Uterus (tissue), 2 donors: ENCODE data around the gene SVIL.

Experiments
- POLR2A ChIP-seq, 2 donors: fragments of 450-650 bp; IDR thresholded peaks; one replicate each; pipeline ENCODE4 v1.6.1; 2016; ENCODE audit warnings: antibody characterized with exemption in 2 of 2, mild to moderate bottlenecking in 1 of 2, moderate library complexity in 1 of 2
- TF ChIP-seq, protein P1 (sequence below), 4 experiments: fragments of 200-600 bp in 2 of 4; fragments of 450-650 bp in 2 of 4; sonication (generic) in 2 of 4; IDR thresholded peaks; one replicate each; pipeline ENCODE4 v1.5.1; 2016 to 2019; ENCODE audit warnings: antibody characterized with exemption in 4 of 4, mild to moderate bottlenecking in 2 of 4, moderate library complexity in 1 of 4

DNA sequence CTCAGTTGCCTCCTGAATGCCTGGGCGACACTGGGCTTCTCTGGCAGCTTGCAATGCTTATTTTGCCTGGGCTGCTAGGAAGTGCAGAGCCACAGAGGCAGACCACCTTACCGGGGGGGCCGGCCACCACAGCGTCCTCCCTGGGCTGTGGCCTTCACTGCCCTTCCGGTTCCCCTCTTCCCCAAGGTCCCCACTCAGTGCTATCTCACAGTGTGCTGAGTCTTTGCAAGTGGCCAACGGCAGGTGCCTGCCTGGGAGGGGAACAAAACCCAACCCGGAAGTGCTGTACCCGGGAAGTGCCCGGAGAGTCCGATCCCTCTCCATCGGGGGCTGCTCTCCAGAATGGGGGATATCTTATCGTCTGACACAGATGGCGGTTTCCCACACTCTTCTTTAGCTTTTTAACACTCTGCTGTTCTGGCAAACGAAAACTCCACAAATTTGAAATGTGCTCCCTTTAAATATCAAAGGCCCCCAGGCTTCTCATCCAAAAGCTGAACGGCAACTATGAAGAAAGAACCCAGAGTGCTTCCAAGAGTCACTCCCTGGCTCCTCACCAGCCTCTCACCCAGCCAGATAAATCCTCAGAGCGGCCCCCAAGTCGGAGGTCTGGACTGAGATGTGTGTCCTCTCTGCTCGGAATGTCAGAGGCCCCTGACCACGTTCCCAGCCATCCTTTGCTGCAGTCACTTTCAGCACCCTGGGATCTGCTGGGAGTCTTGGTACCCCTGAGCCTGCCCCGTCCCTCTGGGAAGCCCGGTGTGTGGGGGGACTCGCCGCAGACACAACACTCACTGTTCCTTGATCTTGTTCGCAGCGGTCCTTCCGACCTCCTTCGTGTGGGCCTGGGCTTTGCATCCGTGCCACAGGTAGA, 165.1 kb downstream of the SVIL start:
- TF ChIP-seq, protein P1, sequence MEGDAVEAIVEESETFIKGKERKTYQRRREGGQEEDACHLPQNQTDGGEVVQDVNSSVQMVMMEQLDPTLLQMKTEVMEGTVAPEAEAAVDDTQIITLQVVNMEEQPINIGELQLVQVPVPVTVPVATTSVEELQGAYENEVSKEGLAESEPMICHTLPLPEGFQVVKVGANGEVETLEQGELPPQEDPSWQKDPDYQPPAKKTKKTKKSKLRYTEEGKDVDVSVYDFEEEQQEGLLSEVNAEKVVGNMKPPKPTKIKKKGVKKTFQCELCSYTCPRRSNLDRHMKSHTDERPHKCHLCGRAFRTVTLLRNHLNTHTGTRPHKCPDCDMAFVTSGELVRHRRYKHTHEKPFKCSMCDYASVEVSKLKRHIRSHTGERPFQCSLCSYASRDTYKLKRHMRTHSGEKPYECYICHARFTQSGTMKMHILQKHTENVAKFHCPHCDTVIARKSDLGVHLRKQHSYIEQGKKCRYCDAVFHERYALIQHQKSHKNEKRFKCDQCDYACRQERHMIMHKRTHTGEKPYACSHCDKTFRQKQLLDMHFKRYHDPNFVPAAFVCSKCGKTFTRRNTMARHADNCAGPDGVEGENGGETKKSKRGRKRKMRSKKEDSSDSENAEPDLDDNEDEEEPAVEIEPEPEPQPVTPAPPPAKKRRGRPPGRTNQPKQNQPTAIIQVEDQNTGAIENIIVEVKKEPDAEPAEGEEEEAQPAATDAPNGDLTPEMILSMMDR (IDR thresholded peaks at IDR 0.05) = no peak
- no peak for TF ChIP-seq POLR2A (IDR thresholded peaks at IDR 0.05)
